ENCODE measurements around the gene KCNIP4.

DNA sequence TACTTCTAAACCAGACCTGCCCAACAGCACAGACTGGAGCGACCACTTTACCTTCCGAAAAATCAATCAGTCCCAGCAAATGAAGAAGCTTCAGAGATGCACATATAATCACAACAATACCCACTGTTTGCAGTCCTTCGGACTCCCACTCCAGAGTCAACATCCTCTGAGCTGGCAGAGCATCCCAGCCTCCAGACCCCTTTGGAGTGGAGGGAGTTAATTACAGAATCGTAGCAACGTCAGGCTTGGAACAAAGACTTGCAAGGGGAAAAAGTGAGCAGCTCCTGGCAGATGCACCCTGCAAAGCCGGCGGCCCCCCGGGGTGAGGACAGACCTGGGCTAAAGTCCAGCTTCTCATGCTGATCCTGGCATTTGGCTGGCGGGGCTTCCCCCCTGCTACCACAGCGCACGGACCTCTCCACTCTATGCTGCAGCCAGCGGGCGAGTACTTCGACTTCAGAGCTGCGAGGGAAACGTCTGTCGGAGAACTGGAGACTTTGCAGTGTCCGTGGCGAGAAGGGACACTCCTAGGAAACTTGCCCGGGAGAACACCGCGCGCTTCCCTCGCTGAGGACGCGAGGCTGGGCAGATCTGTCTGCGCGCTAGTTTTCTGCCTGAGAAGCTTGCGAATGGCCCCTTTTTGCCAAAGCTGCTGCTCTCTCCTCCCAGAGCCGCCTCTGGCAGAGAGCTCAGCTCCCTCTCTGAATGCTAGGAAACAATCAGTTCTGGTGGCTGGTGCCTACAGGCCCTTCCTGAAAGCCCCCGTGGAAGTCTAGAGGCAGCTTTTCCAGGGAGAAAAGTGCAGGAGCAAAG is 964.6 kb downstream of the KCNIP4 start:
- TF ChIP-seq MYC (IDR thresholded peaks at IDR 0.05; ENCODE audit: insufficient read depth, insufficient read length, insufficient replicate concordance, low read length, severe bottlenecking) = no peak
- no peak for TF ChIP-seq POLR2AphosphoS5 (IDR thresholded peaks at IDR 0.05; ENCODE audit: low read length)
- no peak for TF ChIP-seq KLF5 (IDR thresholded peaks at IDR 0.05; ENCODE audit: partially characterized antibody)
- TF ChIP-seq, protein P1, sequence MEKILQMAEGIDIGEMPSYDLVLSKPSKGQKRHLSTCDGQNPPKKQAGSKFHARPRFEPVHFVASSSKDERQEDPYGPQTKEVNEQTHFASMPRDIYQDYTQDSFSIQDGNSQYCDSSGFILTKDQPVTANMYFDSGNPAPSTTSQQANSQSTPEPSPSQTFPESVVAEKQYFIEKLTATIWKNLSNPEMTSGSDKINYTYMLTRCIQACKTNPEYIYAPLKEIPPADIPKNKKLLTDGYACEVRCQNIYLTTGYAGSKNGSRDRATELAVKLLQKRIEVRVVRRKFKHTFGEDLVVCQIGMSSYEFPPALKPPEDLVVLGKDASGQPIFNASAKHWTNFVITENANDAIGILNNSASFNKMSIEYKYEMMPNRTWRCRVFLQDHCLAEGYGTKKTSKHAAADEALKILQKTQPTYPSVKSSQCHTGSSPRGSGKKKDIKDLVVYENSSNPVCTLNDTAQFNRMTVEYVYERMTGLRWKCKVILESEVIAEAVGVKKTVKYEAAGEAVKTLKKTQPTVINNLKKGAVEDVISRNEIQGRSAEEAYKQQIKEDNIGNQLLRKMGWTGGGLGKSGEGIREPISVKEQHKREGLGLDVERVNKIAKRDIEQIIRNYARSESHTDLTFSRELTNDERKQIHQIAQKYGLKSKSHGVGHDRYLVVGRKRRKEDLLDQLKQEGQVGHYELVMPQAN (conservative IDR thresholded peaks at IDR 0.05) = no peak
- TF ChIP-seq, protein P2, sequence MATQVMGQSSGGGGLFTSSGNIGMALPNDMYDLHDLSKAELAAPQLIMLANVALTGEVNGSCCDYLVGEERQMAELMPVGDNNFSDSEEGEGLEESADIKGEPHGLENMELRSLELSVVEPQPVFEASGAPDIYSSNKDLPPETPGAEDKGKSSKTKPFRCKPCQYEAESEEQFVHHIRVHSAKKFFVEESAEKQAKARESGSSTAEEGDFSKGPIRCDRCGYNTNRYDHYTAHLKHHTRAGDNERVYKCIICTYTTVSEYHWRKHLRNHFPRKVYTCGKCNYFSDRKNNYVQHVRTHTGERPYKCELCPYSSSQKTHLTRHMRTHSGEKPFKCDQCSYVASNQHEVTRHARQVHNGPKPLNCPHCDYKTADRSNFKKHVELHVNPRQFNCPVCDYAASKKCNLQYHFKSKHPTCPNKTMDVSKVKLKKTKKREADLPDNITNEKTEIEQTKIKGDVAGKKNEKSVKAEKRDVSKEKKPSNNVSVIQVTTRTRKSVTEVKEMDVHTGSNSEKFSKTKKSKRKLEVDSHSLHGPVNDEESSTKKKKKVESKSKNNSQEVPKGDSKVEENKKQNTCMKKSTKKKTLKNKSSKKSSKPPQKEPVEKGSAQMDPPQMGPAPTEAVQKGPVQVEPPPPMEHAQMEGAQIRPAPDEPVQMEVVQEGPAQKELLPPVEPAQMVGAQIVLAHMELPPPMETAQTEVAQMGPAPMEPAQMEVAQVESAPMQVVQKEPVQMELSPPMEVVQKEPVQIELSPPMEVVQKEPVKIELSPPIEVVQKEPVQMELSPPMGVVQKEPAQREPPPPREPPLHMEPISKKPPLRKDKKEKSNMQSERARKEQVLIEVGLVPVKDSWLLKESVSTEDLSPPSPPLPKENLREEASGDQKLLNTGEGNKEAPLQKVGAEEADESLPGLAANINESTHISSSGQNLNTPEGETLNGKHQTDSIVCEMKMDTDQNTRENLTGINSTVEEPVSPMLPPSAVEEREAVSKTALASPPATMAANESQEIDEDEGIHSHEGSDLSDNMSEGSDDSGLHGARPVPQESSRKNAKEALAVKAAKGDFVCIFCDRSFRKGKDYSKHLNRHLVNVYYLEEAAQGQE (IDR thresholded peaks at IDR 0.05; ENCODE audit: low read depth, low read length) = no peak
- no peak for TF ChIP-seq NFYB (IDR thresholded peaks at IDR 0.05; ENCODE audit: insufficient read depth, low read depth, low read length)
- no peak for TF ChIP-seq FOXM1 (IDR thresholded peaks at IDR 0.05; ENCODE audit: low read depth, low read length)
- TF ChIP-seq ZNF384 (IDR thresholded peaks at IDR 0.05; ENCODE audit: borderline replicate concordance, low read depth, low read length) = no peak
- no peak for TF ChIP-seq TCF7 (IDR thresholded peaks at IDR 0.05; ENCODE audit: borderline replicate concordance)
- TF ChIP-seq, protein P3, sequence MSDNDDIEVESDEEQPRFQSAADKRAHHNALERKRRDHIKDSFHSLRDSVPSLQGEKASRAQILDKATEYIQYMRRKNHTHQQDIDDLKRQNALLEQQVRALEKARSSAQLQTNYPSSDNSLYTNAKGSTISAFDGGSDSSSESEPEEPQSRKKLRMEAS (IDR thresholded peaks at IDR 0.05; ENCODE audit: low read depth, low read length) = no peak
- no peak for TF ChIP-seq NRF1 (conservative IDR thresholded peaks at IDR 0.05; ENCODE audit: low read depth, low read length)
- no peak for TF ChIP-seq TCF3 (IDR thresholded peaks at IDR 0.05; ENCODE audit: borderline replicate concordance, insufficient read depth, low read depth, low read length)
- TF ChIP-seq EZH2 (IDR thresholded peaks at IDR 0.05; ENCODE audit: borderline replicate concordance, control insufficient read depth, low read depth, low read length) = no peak

Data from GM12878 (cell line).